SH-SY5Y (cell line): ENCODE measurements around the gene MR1.

ENCODE experiments used
- GATA2 ChIP-seq: IDR thresholded peaks from 2 replicates; pipeline ENCODE4 v1.6.1; 2011; ENCODE audit warnings: mild to moderate bottlenecking, low read depth, low read length
- GATA3 ChIP-seq: IDR thresholded peaks from 2 replicates; pipeline ENCODE4 v1.6.1; 2011; ENCODE audit warnings: low read depth, mild to moderate bottlenecking, low read length, moderate library complexity

MR1 gene

DNA sequence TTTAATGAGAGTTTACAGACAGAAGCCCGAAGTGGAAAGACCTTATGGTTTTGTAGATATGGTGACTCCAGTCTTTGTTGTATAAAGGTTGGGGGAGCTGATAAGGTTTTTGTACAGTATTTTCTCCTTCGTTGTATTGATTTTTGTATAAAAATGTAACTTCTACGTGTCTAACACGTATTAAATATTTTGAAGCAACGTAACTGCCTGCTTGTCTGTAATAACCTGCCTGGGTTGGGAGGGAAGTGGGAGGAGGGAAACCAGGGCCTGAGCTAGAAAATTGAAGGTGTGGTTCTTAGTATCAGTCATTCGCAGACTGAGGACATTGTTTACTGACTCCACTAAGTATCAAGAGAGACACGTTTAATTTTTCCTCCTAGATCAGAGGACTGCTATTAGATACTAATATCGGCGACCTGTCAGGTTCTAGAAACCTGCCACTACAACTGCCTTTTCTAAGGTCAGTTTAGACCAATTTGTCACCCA is 56.9 kb downstream of the MR1 start:
- TF ChIP-seq GATA2 (no peak), GATA3 (no peak)

- TF ChIP-seq GATA2 (no peak), GATA3 (no peak)
Observed at GRCh38 chr1:181091309-181092040, 57.7 kb downstream of the MR1 start.

- TF ChIP-seq GATA3 (no peak), GATA2 (no peak)
Observed at GRCh38 chr1:181092056-181092455, 58.3 kb downstream of the MR1 start.

DNA sequence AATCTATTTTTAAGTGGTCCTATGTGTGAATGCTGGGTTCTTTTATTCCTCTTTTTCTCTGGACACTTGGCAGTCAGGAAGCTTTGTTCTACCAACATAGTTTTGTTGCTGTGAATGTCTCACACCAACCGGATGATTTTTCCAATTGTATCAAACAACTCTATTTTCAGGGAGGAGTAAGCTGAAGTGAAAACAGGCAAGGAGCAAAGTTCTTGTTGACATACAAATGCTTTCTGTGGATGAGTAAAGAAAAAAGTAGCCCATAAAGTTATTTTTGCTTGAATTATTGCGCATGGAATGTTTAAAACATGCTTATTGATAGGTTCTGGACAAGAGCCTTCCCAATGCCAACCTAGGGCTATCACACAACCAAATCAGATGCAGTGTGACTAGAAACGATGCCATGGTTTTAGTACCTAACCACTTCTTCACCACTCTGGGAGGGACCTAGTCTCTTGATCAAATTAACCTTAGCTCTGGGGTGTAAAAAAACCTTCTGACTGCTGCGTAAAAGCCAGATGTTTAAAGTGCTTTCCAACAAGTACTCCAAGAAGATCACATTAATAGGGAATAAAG is 59.2 kb downstream of the MR1 start:
- TF ChIP-seq GATA3 = no peak
- TF ChIP-seq GATA2 = no peak

DNA sequence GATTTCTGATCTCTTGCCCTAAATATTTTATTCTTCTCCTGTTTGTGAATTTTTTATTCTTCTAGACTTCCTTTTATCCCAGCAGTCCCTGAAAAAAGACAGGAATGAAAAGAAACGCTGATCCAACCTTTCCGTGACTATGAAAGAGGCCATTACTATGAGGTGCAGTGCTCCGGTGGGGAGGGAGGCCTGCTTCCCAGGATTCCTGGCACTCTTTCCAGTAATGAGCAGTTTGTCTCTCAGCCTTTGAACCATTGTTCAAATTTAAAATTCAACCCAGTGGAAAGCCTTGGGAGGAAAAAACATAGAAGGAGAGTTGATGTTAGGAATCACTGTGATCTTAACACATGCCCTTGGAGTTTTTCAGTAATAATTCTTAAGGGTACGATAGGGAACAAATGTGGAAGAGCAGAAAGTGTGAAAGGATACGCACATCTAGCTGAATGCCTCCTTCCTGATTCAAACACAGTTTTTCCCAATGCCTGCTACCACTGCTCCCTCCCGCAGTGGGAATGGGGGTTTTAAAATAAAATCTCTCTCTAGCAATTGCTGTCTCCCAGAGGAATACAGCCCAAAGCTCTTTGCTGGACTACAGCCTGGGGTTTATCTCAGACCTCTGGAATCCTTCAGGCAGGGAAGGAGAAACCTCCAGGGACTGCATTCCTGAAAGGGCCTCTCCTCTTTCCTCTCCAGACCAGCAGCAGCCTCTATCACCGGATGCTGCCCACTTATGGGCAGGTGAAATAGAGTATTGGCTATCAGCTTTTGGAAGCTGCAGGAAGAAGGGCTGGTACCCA is 60.8 kb downstream of the MR1 start:
- TF ChIP-seq GATA2 = no peak
- TF ChIP-seq GATA3 = no peak

DNA sequence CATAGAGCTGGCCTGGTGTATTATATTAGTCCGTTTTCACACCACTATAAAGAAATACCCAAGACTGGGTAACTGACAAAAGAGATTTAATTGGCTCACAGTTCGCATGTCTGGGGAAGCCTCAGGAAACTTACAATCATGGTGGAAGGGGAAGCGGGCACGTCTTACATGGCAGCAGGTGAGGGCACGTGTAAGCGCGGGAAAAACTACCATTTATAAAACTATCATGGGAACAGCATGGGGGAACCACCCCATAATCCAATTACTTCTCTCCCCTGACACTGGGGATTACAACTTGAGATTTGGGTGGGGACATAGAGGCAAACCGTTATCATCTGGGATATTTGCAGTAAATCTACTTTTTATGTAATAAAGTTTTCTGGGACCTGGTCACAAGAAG is 61.5 kb downstream of the MR1 start:
- no peak for TF ChIP-seq GATA3
- no peak for TF ChIP-seq GATA2

GRCh38 chr1:181095763-181096184 is 62.0 kb downstream of the MR1 start:
- no peak for TF ChIP-seq GATA3
- no peak for TF ChIP-seq GATA2

GRCh38 chr1:181097242-181097641 is 63.5 kb downstream of the MR1 start:
- TF ChIP-seq GATA2 (no peak), GATA3 (no peak)

DNA sequence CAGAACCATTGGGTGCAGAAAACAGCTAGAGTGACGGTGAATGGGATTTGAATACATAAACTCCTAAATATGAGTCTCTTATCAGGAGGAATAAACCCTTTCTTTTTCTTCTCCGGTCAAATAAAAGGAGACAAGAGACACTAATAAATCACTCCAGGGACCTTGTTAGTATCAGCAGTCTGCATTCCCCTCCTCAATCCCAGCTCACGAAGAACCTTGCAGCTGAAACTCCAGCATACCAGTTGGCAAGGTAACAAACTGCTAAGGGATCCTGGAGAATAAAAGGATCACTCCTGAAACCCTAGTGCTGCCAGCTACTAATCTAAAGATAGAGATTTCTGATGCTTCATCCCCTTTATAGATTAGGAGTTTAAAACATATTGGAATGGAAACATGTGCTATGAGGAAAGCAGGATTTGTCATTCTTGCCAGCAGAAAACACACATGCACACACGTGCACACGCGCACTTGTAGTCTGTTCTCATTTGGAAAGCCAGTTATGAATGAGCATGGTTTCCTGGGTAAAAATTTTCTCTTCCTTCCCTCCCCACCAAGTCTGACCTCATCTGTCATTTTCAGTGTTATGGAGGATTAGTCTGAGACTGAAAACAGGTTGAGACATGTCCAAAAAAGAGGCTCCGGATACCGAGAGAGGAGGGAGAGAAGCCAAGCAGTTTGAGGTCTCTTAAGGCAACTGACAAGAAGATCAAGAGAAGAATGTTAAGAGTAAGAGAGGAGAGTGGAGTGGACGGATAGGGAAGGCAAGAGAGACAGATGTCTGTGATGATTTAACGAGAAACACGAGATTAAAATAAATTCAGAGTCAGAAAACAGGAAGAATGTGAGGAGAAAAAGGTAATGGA is 65.6 kb downstream of the MR1 start:
- TF ChIP-seq GATA2 (no peak), GATA3 (no peak)

DNA sequence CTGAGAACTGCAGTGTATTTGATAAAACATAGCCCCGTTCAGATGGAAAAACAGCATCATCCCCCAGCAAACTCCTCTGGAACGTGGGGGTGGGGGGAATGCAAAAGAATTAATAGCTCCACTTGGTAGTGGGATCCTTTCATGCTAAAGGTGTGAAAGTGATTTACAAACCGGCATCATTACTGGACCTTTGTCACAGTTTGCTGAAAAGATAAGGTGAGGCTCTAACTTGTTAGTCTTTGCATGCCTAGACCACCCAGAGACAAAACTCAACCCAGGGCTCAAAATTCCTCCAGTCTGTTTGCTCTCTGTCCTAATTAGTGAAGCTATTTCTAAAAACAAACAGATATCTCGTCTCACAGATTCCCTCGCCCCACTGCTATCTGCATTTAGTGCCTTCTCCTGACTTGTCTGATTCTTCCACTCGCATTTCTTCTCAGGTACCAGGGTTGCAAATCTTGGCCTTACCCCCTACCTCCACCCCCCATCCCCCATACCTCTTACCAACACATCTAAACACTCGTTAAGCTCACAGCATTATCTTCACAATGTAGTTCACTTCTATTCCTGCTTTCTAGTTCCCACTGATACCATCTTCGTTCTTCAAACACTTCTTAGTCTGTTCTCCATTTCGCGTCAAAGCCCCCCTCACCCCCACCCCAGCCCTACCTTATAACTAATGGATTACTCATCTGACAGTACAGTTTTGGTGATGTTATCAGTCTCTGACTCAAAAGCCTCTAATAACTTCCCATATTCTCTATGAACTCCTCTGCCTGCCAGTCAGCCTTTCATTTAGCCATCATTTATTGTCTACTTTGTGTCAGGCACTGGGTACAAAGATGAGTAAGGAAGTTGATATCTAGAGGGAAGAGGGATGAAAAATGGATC is 66.5 kb downstream of the MR1 start:
- peak; percentile 38; the same call in 1 of the 2 replicates for TF ChIP-seq GATA2
- no peak for TF ChIP-seq GATA3

- TF ChIP-seq GATA3 = no peak
Observed at GRCh38 chr1:181100934-181101333, 67.2 kb downstream of the MR1 start.

GRCh38 chr1:181101581-181102226 is 67.9 kb downstream of the MR1 start:
- no peak for TF ChIP-seq GATA2
- TF ChIP-seq GATA3 = no peak
